CD14-positive monocyte (primary cell): ENCODE measurements around the gene MAMDC2. TPM values are rescaled to one million over a fixed set of nuclear protein-coding genes. Genes with fewer than 3 reads are reported as not detected.

ENCODE experiments used
- DNase-seq, 3 donors: peaks; one replicate each; pipeline ENCODE4 v3.0.0-alpha.2; 2011 to 2022
- H2AFZ ChIP-seq: 2 replicates; pipeline ENCODE4 v1.6.0; 2012; ENCODE audit warnings: mild to moderate bottlenecking, low read depth, low read length, inconsistent platforms; ENCODE audit not compliant: insufficient read depth, poor library complexity, severe bottlenecking
- H3K27ac ChIP-seq, 2 donors: 1 replicate in 1 of 2; 2 replicates in 1 of 2; pipeline ENCODE4 v1.5.1; 2012 to 2013; ENCODE audit warnings: low read length in 2 of 2, control low read depth in 1 of 2, inconsistent platforms in 1 of 2, low read depth in 1 of 2, mild to moderate bottlenecking in 1 of 2
- H3K27me3 ChIP-seq, 2 donors: one replicate each; pipeline versions ENCODE4 v1.6.0 to v1.6.1; 2011 to 2013; ENCODE audit warnings: low read length in 2 of 2; ENCODE audit not compliant: control insufficient read depth in 2 of 2, insufficient read depth in 2 of 2
- H3K36me3 ChIP-seq, 2 donors: replicated peaks in 1 of 2; 1 replicate in 1 of 2; 2 replicates in 1 of 2; pipeline versions ENCODE4 v1.5.1 to v1.6.1; 2012 to 2013; ENCODE audit warnings: low read length in 2 of 2, control low read depth in 1 of 2, inconsistent platforms in 1 of 2, mild to moderate bottlenecking in 1 of 2; ENCODE audit not compliant: insufficient read depth in 2 of 2, control insufficient read depth in 1 of 2
- H3K4me1 ChIP-seq, 2 donors: 1 replicate in 1 of 2; 2 replicates in 1 of 2; pipeline versions ENCODE4 v1.5.1 to v1.6.1; 2012 to 2013; ENCODE audit warnings: low read length in 2 of 2, control low read depth in 1 of 2, inconsistent platforms in 1 of 2, mild to moderate bottlenecking in 1 of 2, moderate library complexity in 1 of 2; ENCODE audit not compliant: insufficient read depth in 2 of 2, control insufficient read depth in 1 of 2
- H3K4me2 ChIP-seq: replicated peaks from 2 replicates; pipeline ENCODE3; 2012; ENCODE audit warnings: low read length, moderate library complexity, mild to moderate bottlenecking; ENCODE audit not compliant: poor library complexity, severe bottlenecking; ENCODE audit errors: extremely low read depth
- H3K4me3 ChIP-seq, 3 experiments: fragments of 200-600 bp in 1 of 3; sonication (generic) in 1 of 3; replicated peaks in 1 of 3; 1 replicate in 2 of 3; 2 replicates in 1 of 3; pipeline ENCODE4 v1.5.1; 2011 to 2013; ENCODE audit warnings: low read length in 3 of 3, mild to moderate bottlenecking in 3 of 3, control low read depth in 2 of 3, low read depth in 2 of 3, inconsistent platforms in 1 of 3, moderate library complexity in 1 of 3
- H3K79me2 ChIP-seq: 2 replicates; pipeline ENCODE4 v1.6.0; 2012; ENCODE audit warnings: mild to moderate bottlenecking, control low read depth, inconsistent platforms, low read length, moderate library complexity; ENCODE audit not compliant: insufficient read depth
- H3K9ac ChIP-seq: 2 replicates; pipeline ENCODE4 v1.6.0; 2017; ENCODE audit warnings: low read length, mild to moderate bottlenecking; ENCODE audit not compliant: insufficient read depth, poor library complexity, severe bottlenecking
- H3K9me3 ChIP-seq, 2 donors: replicated peaks in 1 of 2; 1 replicate in 1 of 2; 2 replicates in 1 of 2; pipeline versions ENCODE4 v1.5.1 to v1.6.1; 2012 to 2013; ENCODE audit warnings: low read length in 2 of 2, control low read depth in 1 of 2; ENCODE audit not compliant: control insufficient read depth in 1 of 2, insufficient read depth in 1 of 2
- H4K20me1 ChIP-seq: 2 replicates; pipeline ENCODE4 v1.6.0; 2012; ENCODE audit warnings: mild to moderate bottlenecking, low read length, control low read depth, moderate library complexity; ENCODE audit not compliant: insufficient read depth
- H3K27ac Mint-ChIP-seq, 7 donors: one replicate each; pipeline ENCODE4 v1.8.0; 2020; ENCODE audit warnings: mild to moderate bottlenecking in 7 of 7, mixed read lengths in 7 of 7, moderate library complexity in 6 of 7, inconsistent platforms in 2 of 7
- H3K27me3 Mint-ChIP-seq, 3 donors: one replicate each; pipeline ENCODE4 v1.8.0; 2021 to 2022; ENCODE audit warnings: low read depth in 3 of 3, mild to moderate bottlenecking in 3 of 3, mixed read lengths in 3 of 3, moderate library complexity in 3 of 3, inconsistent platforms in 1 of 3
- H3K36me3 Mint-ChIP-seq, 2 donors: one replicate each; pipeline ENCODE4 v1.8.0; 2020; ENCODE audit warnings: mixed read lengths in 2 of 2, inconsistent platforms in 1 of 2, mild to moderate bottlenecking in 1 of 2
- H3K4me1 Mint-ChIP-seq: one replicate; pipeline ENCODE4 v1.8.0; 2020; ENCODE audit warnings: mild to moderate bottlenecking, mixed read lengths
- H3K4me3 Mint-ChIP-seq, 2 donors: one replicate each; pipeline ENCODE4 v1.8.0; 2020; ENCODE audit warnings: mild to moderate bottlenecking in 2 of 2, mixed read lengths in 2 of 2, moderate library complexity in 1 of 2
- H3K9me3 Mint-ChIP-seq, 7 donors: one replicate each; pipeline ENCODE4 v1.8.0; 2020 to 2022; ENCODE audit warnings: mixed read lengths in 7 of 7, mild to moderate bottlenecking in 6 of 7, moderate library complexity in 6 of 7, inconsistent platforms in 2 of 7
- CTCF ChIP-seq: fragments of 200-600 bp; IDR thresholded peaks from one replicate; pipeline ENCODE4 v1.8.0; 2022; ENCODE audit warnings: antibody characterized with exemption, mild to moderate bottlenecking
- WGBS: methylation state at CpG from one replicate; pipeline ENCODE4 v1.1.5; 2013; ENCODE audit warnings: missing lambda C conversion rate; ENCODE audit not compliant: insufficient coverage; 5-methylcytosine and 5-hydroxymethylcytosine counted together
- intact Hi-C, 2 donors: fragments of 100-400 bp; cut with micrococcal nuclease; formaldehyde crosslinking; loops; one replicate each; pipeline versions ENCODE4 v1.15.0 to v1.15.1; 2023
- polyA plus RNA-seq, 3 donors: library from polyadenylated mRNA; depleted of rRNA in 1 of 3; unstranded in 2 of 3; stranded (reverse) in 1 of 3; fragments of 300-500 nt in 2 of 3; fragments of >200 nt in 1 of 3; fragmentation: Illumina TruSeq in 2 of 3; gene quantifications; 1 replicate in 2 of 3; 2 replicates in 1 of 3; pipeline ENCODE4 v1.2.3, GENCODE V29; 2012 to 2021

Gene MAMDC2
- polyA plus RNA-seq, 3 donors: 0.05 to 0.09 TPM; not detected in 1

GRCh38 chr9:70111042-70111602 lies 67.5 kb downstream of the MAMDC2 start:
- H3K36me3 Mint-ChIP-seq: no peaks in the 10 kb centered on the region
- Histone ChIP-seq H3K4me3 (no peak overlapping the region), H3K27me3 (no peaks in the 10 kb centered on the region), H3K4me1 (no peaks in the 10 kb centered on the region), H3K36me3 (no peaks in the 10 kb centered on the region), H3K4me2 (no peak overlapping the region), H3K27ac (no peak overlapping the region), H4K20me1 (no peaks in the 10 kb centered on the region), H3K9me3 (no peaks in the 10 kb centered on the region), H2AFZ (no peak overlapping the region), H3K79me2 (no peaks in the 10 kb centered on the region), H3K9ac (no peak overlapping the region)
- H3K4me1 Mint-ChIP-seq: peaks cover 2% of the 10 kb centered on the region
- peaks cover 0 to 3% (median 2%) of the 10 kb centered on the region in 3 donors for H3K27me3 Mint-ChIP-seq
- no peaks in the 10 kb centered on the region for H3K9me3 Mint-ChIP-seq
- 0% methylated on average over 1 of the region's 4 CpGs for WGBS
- intact Hi-C loops: loop anchor here (5.0 kb wide), 1 partner anchor 689 kb away; no protein-coding TSS in a partner anchor
- TF ChIP-seq CTCF: peak; percentile 99
- peak; percentile 39 to 67 (median 63) for DNase-seq
- H3K4me3 Mint-ChIP-seq: no peak overlapping the region
- no peak overlapping the region for H3K27ac Mint-ChIP-seq

GRCh38 chr9:70111641-70112236 lies 68.1 kb downstream of the MAMDC2 start:
- H2AFZ ChIP-seq: no peak overlapping the region
- intact Hi-C loops: loop anchor here (2.0 to 5.0 kb wide), 2 partner anchors 141 to 689 kb away; no protein-coding TSS in a partner anchor
- no peak for DNase-seq
- no peak overlapping the region for H3K27ac ChIP-seq
- Mint-ChIP-seq H3K27ac (no peak overlapping the region), H3K4me3 (no peak overlapping the region), H3K9me3 (no peaks in the 10 kb centered on the region), H3K27me3 (peaks cover 0 to 3% (median 2%) of the 10 kb centered on the region in 3 donors), H3K4me1 (peaks cover 2% of the 10 kb centered on the region), H3K36me3 (no peaks in the 10 kb centered on the region)
- no peak overlapping the region for H3K9ac ChIP-seq
- H3K4me2 ChIP-seq: no peak overlapping the region
- no peaks in the 10 kb centered on the region for H3K27me3 ChIP-seq
- no peaks in the 10 kb centered on the region for H3K4me1 ChIP-seq
- H3K36me3 ChIP-seq: no peaks in the 10 kb centered on the region
- H3K9me3 ChIP-seq: no peaks in the 10 kb centered on the region
- no peak overlapping the region for H3K4me3 ChIP-seq
- TF ChIP-seq CTCF: no peak
- 60% methylated on average over 1 of the region's 5 CpGs for WGBS
- no peaks in the 10 kb centered on the region for H4K20me1 ChIP-seq
- H3K79me2 ChIP-seq: no peaks in the 10 kb centered on the region
